Endodermal cell (in vitro differentiated cells): ENCODE data around the gene PYGM. TPM values are rescaled to one million over a fixed set of nuclear protein-coding genes. Genes with fewer than 3 reads are reported as not detected.

Experiments used
- DNase-seq: peaks from one replicate; pipeline ENCODE4 v3.0.0-alpha.2; 2017
- H3K27ac ChIP-seq: 2 replicates; pipeline ENCODE4 v1.5.1; 2013; ENCODE audit warnings: mild to moderate bottlenecking, low read depth, low read length, moderate library complexity
- H3K27me3 ChIP-seq: 2 replicates; pipeline ENCODE4 v1.6.1; 2013; ENCODE audit warnings: mild to moderate bottlenecking, low read length, moderate library complexity; ENCODE audit not compliant: insufficient read depth, control insufficient read depth, poor library complexity, severe bottlenecking
- H3K36me3 ChIP-seq: 2 replicates; pipeline ENCODE4 v1.7.0; 2013; ENCODE audit warnings: mild to moderate bottlenecking, low read length, moderate library complexity; ENCODE audit not compliant: control insufficient read depth, insufficient read depth
- H3K4me1 ChIP-seq: one replicate; pipeline ENCODE4 v1.7.0; 2013; ENCODE audit warnings: low read length; ENCODE audit not compliant: control insufficient read depth, insufficient read depth
- H3K4me3 ChIP-seq: 2 replicates; pipeline ENCODE4 v1.5.1; 2013; ENCODE audit warnings: mild to moderate bottlenecking, low read length, moderate library complexity
- H3K9ac ChIP-seq: 2 replicates; pipeline ENCODE4 v1.6.1; 2013; ENCODE audit warnings: mild to moderate bottlenecking, low read length, moderate library complexity; ENCODE audit not compliant: poor library complexity, severe bottlenecking; ENCODE audit errors: extremely low read depth
- H3K9me3 ChIP-seq: 2 replicates; pipeline ENCODE4 v1.6.1; 2013; ENCODE audit warnings: mild to moderate bottlenecking, low read length, moderate library complexity; ENCODE audit not compliant: control insufficient read depth
- H3K27ac Mint-ChIP-seq: 2 replicates; pipeline ENCODE4 v1.8.0; 2020; ENCODE audit warnings: mixed read lengths
- H3K27me3 Mint-ChIP-seq: 2 replicates; pipeline ENCODE4 v1.8.0; 2021; ENCODE audit warnings: mild to moderate bottlenecking, mixed read lengths; ENCODE audit not compliant: insufficient read depth
- H3K36me3 Mint-ChIP-seq: 2 replicates; pipeline ENCODE4 v1.8.0; 2020; ENCODE audit warnings: low read depth, mixed read lengths
- H3K4me1 Mint-ChIP-seq: 2 replicates; pipeline ENCODE4 v1.8.0; 2020; ENCODE audit warnings: mixed read lengths
- H3K4me3 Mint-ChIP-seq: 2 replicates; pipeline ENCODE4 v1.8.0; 2020; ENCODE audit warnings: mild to moderate bottlenecking, moderate library complexity, mixed read lengths
- H3K9me3 Mint-ChIP-seq: 2 replicates; pipeline ENCODE4 v1.8.0; 2020; ENCODE audit warnings: mild to moderate bottlenecking, mixed read lengths
- WGBS, 2 experiments: methylation state at CpG; one replicate each; pipeline versions ENCODE4 v1.1.5 to v1.1.7; 2013; ENCODE audit warnings: missing lambda C conversion rate in 2 of 2, mixed read lengths in 1 of 2; ENCODE audit not compliant: insufficient coverage in 1 of 2, insufficient read length in 1 of 2; 5-methylcytosine and 5-hydroxymethylcytosine counted together
- total RNA-seq, 2 donors: library from RNA; stranded (reverse); fragmentation: NEBNext Ultra II Directional in 1 of 2; extraction: Animal tissue kit (Norgen Biotek cat#: 25700) in 1 of 2; gene quantifications; 2 replicates in 1 of 2; 3 replicates in 1 of 2; pipeline ENCODE4 v1.2.1, GENCODE V29; 2021
- TF ChIP-seq, protein P1 (sequence below): fragments of 200-600 bp; sonication (generic); conservative IDR thresholded peaks from 2 replicates; pipeline ENCODE4 v1.5.0; 2021; ENCODE audit warnings: antibody characterized with exemption, mild to moderate bottlenecking

The PYGM gene
- total RNA-seq, 2 donors from 2014 or later, result 1.1 to 1.2 TPM

DNA sequence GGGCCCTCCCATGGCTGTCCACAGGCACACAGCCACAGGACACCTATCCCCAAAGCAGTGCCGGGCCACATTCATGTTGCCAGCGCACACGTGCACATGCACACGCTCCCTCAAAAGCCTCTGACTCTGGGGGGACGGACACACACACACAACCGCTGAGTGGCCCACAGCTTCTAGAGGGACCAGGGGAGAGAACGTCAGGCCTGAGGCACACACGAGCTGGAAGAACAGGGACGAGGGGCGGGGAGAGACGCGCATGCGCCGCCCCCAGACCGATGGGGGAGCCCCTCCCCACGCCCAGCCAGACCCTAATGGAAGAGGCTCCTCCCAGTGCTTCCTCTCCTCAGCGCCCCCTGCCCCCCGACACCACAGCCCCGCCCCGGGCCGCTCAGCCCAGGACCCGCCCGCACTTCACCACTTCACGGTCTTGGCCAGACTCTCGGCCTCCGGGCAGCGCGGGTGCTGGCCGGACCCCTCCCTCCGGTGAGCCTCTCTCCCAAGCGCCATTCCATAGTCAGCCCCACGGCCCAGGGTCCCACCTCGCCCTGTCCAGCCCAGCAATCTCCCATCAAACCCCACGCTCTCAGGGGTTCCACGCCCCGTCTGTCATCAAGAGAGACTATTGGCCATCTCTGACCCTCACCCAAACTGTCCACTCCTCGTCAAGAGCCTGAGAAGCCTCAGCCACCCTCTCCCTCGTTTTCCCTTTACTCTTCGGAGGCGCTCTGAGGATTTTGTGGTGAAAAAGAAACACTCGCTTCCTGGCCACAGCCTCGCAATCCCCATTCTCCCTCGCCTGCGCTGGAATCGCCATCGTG lies 48.4 kb downstream of the PYGM start:
- 54 to 65% methylated on average over 30 to 46 of the region's 46 CpGs for WGBS, 2 experiments
- peaks cover 11% of the 10 kb centered on the region for H3K4me1 Mint-ChIP-seq
- no peak overlapping the region for H3K4me3 ChIP-seq

GRCh38 chr11:64710418-64711137 lies 49.2 kb downstream of the PYGM start:
- Histone ChIP-seq H3K9ac (no peak overlapping the region), H3K27me3 (peaks cover 64% of the 10 kb centered on the region), H3K4me1 (no peaks in the 10 kb centered on the region), H3K4me3 (no peak overlapping the region), H3K27ac (no peak overlapping the region), H3K9me3 (no peaks in the 10 kb centered on the region), H3K36me3 (no peaks in the 10 kb centered on the region)
- peaks cover 11% of the 10 kb centered on the region for H3K4me1 Mint-ChIP-seq
- TF ChIP-seq, protein P1, sequence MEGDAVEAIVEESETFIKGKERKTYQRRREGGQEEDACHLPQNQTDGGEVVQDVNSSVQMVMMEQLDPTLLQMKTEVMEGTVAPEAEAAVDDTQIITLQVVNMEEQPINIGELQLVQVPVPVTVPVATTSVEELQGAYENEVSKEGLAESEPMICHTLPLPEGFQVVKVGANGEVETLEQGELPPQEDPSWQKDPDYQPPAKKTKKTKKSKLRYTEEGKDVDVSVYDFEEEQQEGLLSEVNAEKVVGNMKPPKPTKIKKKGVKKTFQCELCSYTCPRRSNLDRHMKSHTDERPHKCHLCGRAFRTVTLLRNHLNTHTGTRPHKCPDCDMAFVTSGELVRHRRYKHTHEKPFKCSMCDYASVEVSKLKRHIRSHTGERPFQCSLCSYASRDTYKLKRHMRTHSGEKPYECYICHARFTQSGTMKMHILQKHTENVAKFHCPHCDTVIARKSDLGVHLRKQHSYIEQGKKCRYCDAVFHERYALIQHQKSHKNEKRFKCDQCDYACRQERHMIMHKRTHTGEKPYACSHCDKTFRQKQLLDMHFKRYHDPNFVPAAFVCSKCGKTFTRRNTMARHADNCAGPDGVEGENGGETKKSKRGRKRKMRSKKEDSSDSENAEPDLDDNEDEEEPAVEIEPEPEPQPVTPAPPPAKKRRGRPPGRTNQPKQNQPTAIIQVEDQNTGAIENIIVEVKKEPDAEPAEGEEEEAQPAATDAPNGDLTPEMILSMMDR, result no peak
- peaks cover 68% of the 10 kb centered on the region for H3K27me3 Mint-ChIP-seq
- WGBS, 2 experiments, result 55 to 90% methylated on average over 2 to 13 of the region's 13 CpGs
- H3K36me3 Mint-ChIP-seq, result no peaks in the 10 kb centered on the region
- peak overlapping the region; percentile 25 for H3K4me3 Mint-ChIP-seq
- DNase-seq, result no peak
- no peaks in the 10 kb centered on the region for H3K9me3 Mint-ChIP-seq
- no peak overlapping the region for H3K27ac Mint-ChIP-seq

More for the DNA sequence above, 48.4 kb downstream of the PYGM start:
- Histone ChIP-seq H3K36me3 (no peaks in the 10 kb centered on the region), H3K27ac (no peak overlapping the region), H3K9ac (no peak overlapping the region), H3K4me1 (no peaks in the 10 kb centered on the region), H3K9me3 (no peaks in the 10 kb centered on the region), H3K27me3 (peaks cover 69% of the 10 kb centered on the region)
- Mint-ChIP-seq H3K9me3 (no peaks in the 10 kb centered on the region), H3K27me3 (peaks cover 72% of the 10 kb centered on the region), H3K36me3 (no peaks in the 10 kb centered on the region), H3K27ac (no peak overlapping the region), H3K4me3 (peak overlapping the region; percentile 25)
- TF ChIP-seq, protein P1, result no peak
- peak; percentile 84 for DNase-seq

DNA sequence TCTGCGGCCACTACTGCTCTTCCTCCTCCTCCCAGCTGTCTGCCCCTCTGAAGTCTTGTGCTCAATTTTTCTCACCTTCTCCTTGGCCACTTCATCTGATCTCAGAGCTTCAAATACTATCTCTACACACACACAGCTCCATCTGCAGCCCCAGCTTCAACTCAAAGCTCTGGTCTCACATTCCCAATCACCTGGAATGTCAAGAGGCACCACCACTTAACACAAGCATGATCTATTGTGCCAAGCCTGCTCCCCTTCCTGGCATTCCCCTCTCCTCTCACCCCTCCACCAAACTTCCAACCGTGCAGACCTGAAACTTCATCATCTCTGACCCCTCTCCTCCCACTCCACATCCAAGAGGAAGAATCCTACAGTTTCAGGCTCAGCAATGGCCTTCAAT lies 54.3 kb downstream of the PYGM start:
- peaks cover 21% of the 10 kb centered on the region for H3K27me3 ChIP-seq
- Mint-ChIP-seq H3K27ac (no peak overlapping the region), H3K36me3 (no peaks in the 10 kb centered on the region), H3K9me3 (peaks cover 4% of the 10 kb centered on the region), H3K4me1 (peaks cover under 1% of the 10 kb centered on the region), H3K27me3 (peaks cover 56% of the 10 kb centered on the region), H3K4me3 (no peak overlapping the region)
- DNase-seq, result no peak
- no peaks in the 10 kb centered on the region for H3K36me3 ChIP-seq
- H3K9ac ChIP-seq, result no peak overlapping the region
- H3K27ac ChIP-seq, result no peak overlapping the region
- H3K9me3 ChIP-seq, result no peaks in the 10 kb centered on the region
- no peak overlapping the region for H3K4me3 ChIP-seq
- 67 to 71% methylated on average over 2 of the region's 2 CpGs for WGBS, 2 experiments
- H3K4me1 ChIP-seq, result no peaks in the 10 kb centered on the region
- TF ChIP-seq, protein P1, result no peak
